CD14-positive monocyte (primary cell): Measurements from ENCODE around the gene SHPK. TPM values are rescaled to one million over a fixed set of nuclear protein-coding genes. Genes with fewer than 3 reads are reported as not detected.
A peak's percentile ranks its signal among the peaks of the same experiment; 100 is the strongest.

Experiments
- DNase-seq, 3 donors: peaks; one replicate each; pipeline ENCODE4 v3.0.0-alpha.2; 2011 to 2022
- H2AFZ ChIP-seq: 2 replicates; pipeline ENCODE4 v1.6.0; 2012; ENCODE audit warnings: mild to moderate bottlenecking, low read depth, low read length, inconsistent platforms; ENCODE audit not compliant: insufficient read depth, poor library complexity, severe bottlenecking
- H3K27ac ChIP-seq, 2 donors: 1 replicate in 1 of 2; 2 replicates in 1 of 2; pipeline ENCODE4 v1.5.1; 2012 to 2013; ENCODE audit warnings: low read length in 2 of 2, control low read depth in 1 of 2, inconsistent platforms in 1 of 2, low read depth in 1 of 2, mild to moderate bottlenecking in 1 of 2
- H3K27me3 ChIP-seq, 2 donors: one replicate each; pipeline versions ENCODE4 v1.6.0 to v1.6.1; 2011 to 2013; ENCODE audit warnings: low read length in 2 of 2; ENCODE audit not compliant: control insufficient read depth in 2 of 2, insufficient read depth in 2 of 2
- H3K36me3 ChIP-seq, 2 donors: replicated peaks in 1 of 2; 1 replicate in 1 of 2; 2 replicates in 1 of 2; pipeline versions ENCODE4 v1.5.1 to v1.6.1; 2012 to 2013; ENCODE audit warnings: low read length in 2 of 2, control low read depth in 1 of 2, inconsistent platforms in 1 of 2, mild to moderate bottlenecking in 1 of 2; ENCODE audit not compliant: insufficient read depth in 2 of 2, control insufficient read depth in 1 of 2
- H3K4me1 ChIP-seq, 2 donors: 1 replicate in 1 of 2; 2 replicates in 1 of 2; pipeline versions ENCODE4 v1.5.1 to v1.6.1; 2012 to 2013; ENCODE audit warnings: low read length in 2 of 2, control low read depth in 1 of 2, inconsistent platforms in 1 of 2, mild to moderate bottlenecking in 1 of 2, moderate library complexity in 1 of 2; ENCODE audit not compliant: insufficient read depth in 2 of 2, control insufficient read depth in 1 of 2
- H3K4me2 ChIP-seq: replicated peaks from 2 replicates; pipeline ENCODE3; 2012; ENCODE audit warnings: low read length, moderate library complexity, mild to moderate bottlenecking; ENCODE audit not compliant: poor library complexity, severe bottlenecking; ENCODE audit errors: extremely low read depth
- H3K4me3 ChIP-seq, 3 experiments: fragments of 200-600 bp in 1 of 3; sonication (generic) in 1 of 3; replicated peaks in 1 of 3; 1 replicate in 2 of 3; 2 replicates in 1 of 3; pipeline ENCODE4 v1.5.1; 2011 to 2013; ENCODE audit warnings: low read length in 3 of 3, mild to moderate bottlenecking in 3 of 3, control low read depth in 2 of 3, low read depth in 2 of 3, inconsistent platforms in 1 of 3, moderate library complexity in 1 of 3
- H3K79me2 ChIP-seq: 2 replicates; pipeline ENCODE4 v1.6.0; 2012; ENCODE audit warnings: mild to moderate bottlenecking, control low read depth, inconsistent platforms, low read length, moderate library complexity; ENCODE audit not compliant: insufficient read depth
- H3K9ac ChIP-seq: 2 replicates; pipeline ENCODE4 v1.6.0; 2017; ENCODE audit warnings: low read length, mild to moderate bottlenecking; ENCODE audit not compliant: insufficient read depth, poor library complexity, severe bottlenecking
- H3K9me3 ChIP-seq, 2 donors: replicated peaks in 1 of 2; 1 replicate in 1 of 2; 2 replicates in 1 of 2; pipeline versions ENCODE4 v1.5.1 to v1.6.1; 2012 to 2013; ENCODE audit warnings: low read length in 2 of 2, control low read depth in 1 of 2; ENCODE audit not compliant: control insufficient read depth in 1 of 2, insufficient read depth in 1 of 2
- H4K20me1 ChIP-seq: 2 replicates; pipeline ENCODE4 v1.6.0; 2012; ENCODE audit warnings: mild to moderate bottlenecking, low read length, control low read depth, moderate library complexity; ENCODE audit not compliant: insufficient read depth
- H3K27ac Mint-ChIP-seq, 7 donors: one replicate each; pipeline ENCODE4 v1.8.0; 2020; ENCODE audit warnings: mild to moderate bottlenecking in 7 of 7, mixed read lengths in 7 of 7, moderate library complexity in 6 of 7, inconsistent platforms in 2 of 7
- H3K27me3 Mint-ChIP-seq, 3 donors: one replicate each; pipeline ENCODE4 v1.8.0; 2021 to 2022; ENCODE audit warnings: low read depth in 3 of 3, mild to moderate bottlenecking in 3 of 3, mixed read lengths in 3 of 3, moderate library complexity in 3 of 3, inconsistent platforms in 1 of 3
- H3K36me3 Mint-ChIP-seq, 2 donors: one replicate each; pipeline ENCODE4 v1.8.0; 2020; ENCODE audit warnings: mixed read lengths in 2 of 2, inconsistent platforms in 1 of 2, mild to moderate bottlenecking in 1 of 2
- H3K4me1 Mint-ChIP-seq: one replicate; pipeline ENCODE4 v1.8.0; 2020; ENCODE audit warnings: mild to moderate bottlenecking, mixed read lengths
- H3K4me3 Mint-ChIP-seq, 2 donors: one replicate each; pipeline ENCODE4 v1.8.0; 2020; ENCODE audit warnings: mild to moderate bottlenecking in 2 of 2, mixed read lengths in 2 of 2, moderate library complexity in 1 of 2
- H3K9me3 Mint-ChIP-seq, 7 donors: one replicate each; pipeline ENCODE4 v1.8.0; 2020 to 2022; ENCODE audit warnings: mixed read lengths in 7 of 7, mild to moderate bottlenecking in 6 of 7, moderate library complexity in 6 of 7, inconsistent platforms in 2 of 7
- CTCF ChIP-seq: fragments of 200-600 bp; IDR thresholded peaks from one replicate; pipeline ENCODE4 v1.8.0; 2022; ENCODE audit warnings: antibody characterized with exemption, mild to moderate bottlenecking
- WGBS: methylation state at CpG from one replicate; pipeline ENCODE4 v1.1.5; 2013; ENCODE audit warnings: missing lambda C conversion rate; ENCODE audit not compliant: insufficient coverage; 5-methylcytosine and 5-hydroxymethylcytosine counted together
- intact Hi-C, 2 donors: fragments of 100-400 bp; cut with micrococcal nuclease; formaldehyde crosslinking; loops; one replicate each; pipeline versions ENCODE4 v1.15.0 to v1.15.1; 2023
- polyA minus RNA-seq: library from RNA; depleted of rRNA, polyadenylated mRNA; stranded (reverse); fragments of >200 nt; gene quantifications from 2 replicates; pipeline ENCODE4 v1.2.3, GENCODE V29; 2012
- polyA plus RNA-seq, 3 donors: library from polyadenylated mRNA; depleted of rRNA in 1 of 3; unstranded in 2 of 3; stranded (reverse) in 1 of 3; fragments of 300-500 nt in 2 of 3; fragments of >200 nt in 1 of 3; fragmentation: Illumina TruSeq in 2 of 3; gene quantifications; 1 replicate in 2 of 3; 2 replicates in 1 of 3; pipeline ENCODE4 v1.2.3, GENCODE V29; 2012 to 2021
- total RNA-seq, 12 experiments: library from RNA in 1 of 12; stranded (reverse) in 1 of 12; fragments of 120-200 nt in 1 of 12; gene quantifications; one replicate each; pipeline ENCODE4 v1.2.4 and lab custom pipeline; 2013 to 2026; ENCODE audit warnings: mixed read lengths in 6 of 12, inconsistent platforms in 1 of 12

SHPK gene
- total RNA-seq (2013), result 5.2 TPM
- 1 to 10 TPM; 4.3 to 4.6 (median 4.6) TPM for polyA plus RNA-seq
- 5.8 and 5.9 TPM in 2 replicates for polyA minus RNA-seq
- total RNA-seq (lab: John Stamatoyannopoulos, UW), result 0 to 1.2 (median 0.41) reads per million in 11 experiments

- H3K4me1 ChIP-seq, result peaks cover 38 to 49% of the 10 kb centered on the region in 2 donors
- intact Hi-C loops, result loop anchor here in 1 of 2 donors (2.0 to 10.0 kb wide), 2 partner anchors 32 to 592 kb away; partner anchors contain the start of genes EMC6 and TAX1BP3
- H3K9ac ChIP-seq, result peak within 1 kb of the TSS; percentile 93
- H3K9me3 Mint-ChIP-seq, result peaks cover 0 to 2% (median 0%) of the 10 kb centered on the region in 7 donors
- H4K20me1 ChIP-seq, result no peaks in the 10 kb centered on the region
- no peaks in the 10 kb centered on the region for H3K27me3 ChIP-seq
- peak; percentile 92 to 94 (median 93) for DNase-seq
- H3K4me3 Mint-ChIP-seq, result peak within 1 kb of the TSS; percentile 86 to 97
- peaks cover 0 to 5% of the 10 kb centered on the region in 2 donors for H3K36me3 ChIP-seq
- TF ChIP-seq CTCF, result no peak
- H3K4me2 ChIP-seq, result peak within 1 kb of the TSS; percentile 90
- WGBS, result under 1% methylated on average over 65 of the region's 68 CpGs
- no peaks in the 10 kb centered on the region for H3K9me3 ChIP-seq
- H2AFZ ChIP-seq, result peak within 1 kb of the TSS; percentile 97
- H3K79me2 ChIP-seq, result peaks cover 32% of the 10 kb centered on the region
- H3K4me3 ChIP-seq, result peak within 1 kb of the TSS; percentile 61 to 93 (median 71)
- H3K36me3 Mint-ChIP-seq, result peaks cover 6 to 12% of the 10 kb centered on the region in 2 donors
- peaks cover 0 to 4% (median 0%) of the 10 kb centered on the region in 3 donors for H3K27me3 Mint-ChIP-seq
- H3K27ac ChIP-seq, result peak within 1 kb of the TSS; percentile 84 to 94
- peaks cover 47% of the 10 kb centered on the region for H3K4me1 Mint-ChIP-seq
- peak within 1 kb of the TSS; percentile 94 to 100 (median 99) for H3K27ac Mint-ChIP-seq
Observed at GRCh38 chr17:3636154-3636907, at the start of gene SHPK, which contains the start of gene CTNS. SHPK (minus strand) TSS chr17:3636250; CDS start chr17:3636219, 31 bp downstream. CTNS (plus strand) TSS chr17:3636760; CDS start chr17:3640207, 3,447 bp downstream.

- H3K79me2 ChIP-seq, result no peaks in the 10 kb centered on the region
- Mint-ChIP-seq H3K4me3 (no peak overlapping the region), H3K27me3 (peaks cover 6 to 15% (median 9%) of the 10 kb centered on the region in 3 donors), H3K9me3 (peaks cover 0 to 3% (median 0%) of the 10 kb centered on the region in 7 donors), H3K36me3 (no peaks in the 10 kb centered on the region), H3K4me1 (peaks cover 19% of the 10 kb centered on the region), H3K27ac (no peak overlapping the region)
- intact Hi-C loops, result no loop called here
- no peak overlapping the region for H3K27ac ChIP-seq
- H3K36me3 ChIP-seq, result no peaks in the 10 kb centered on the region
- H4K20me1 ChIP-seq, result no peaks in the 10 kb centered on the region
- no peak overlapping the region for H2AFZ ChIP-seq
- DNase-seq, result no peak
- H3K4me2 ChIP-seq, result no peak overlapping the region
- peaks cover 6 to 15% of the 10 kb centered on the region in 2 donors for H3K4me1 ChIP-seq
- H3K4me3 ChIP-seq, result no peak overlapping the region
- H3K9ac ChIP-seq, result no peak overlapping the region
- 89% methylated on average over 3 of the region's 13 CpGs for WGBS
- H3K9me3 ChIP-seq, result no peaks in the 10 kb centered on the region
- TF ChIP-seq CTCF, result no peak
- no peaks in the 10 kb centered on the region for H3K27me3 ChIP-seq
Observed at GRCh38 chr17:3685174-3685573, 49.1 kb upstream of the SHPK start.
